Keratinocyte (primary cell): Measurements from ENCODE around the gene PLXNB1. TPM values are rescaled to one million over a fixed set of nuclear protein-coding genes. Genes with fewer than 3 reads are reported as not detected.

Source experiments
- DNase-seq: peaks from one replicate; pipeline ENCODE4 v3.0.0-alpha.2; 2011; ENCODE audit warnings: low read depth, missing footprints, low spot score
- FAIRE-seq: peaks from 2 replicates; lab custom pipeline; 2011; peaks lifted over from hg19 to GRCh38; lab: Jason Lieb, UNC
- H2AFZ ChIP-seq: 2 replicates; pipeline ENCODE4 v1.6.0; 2012; ENCODE audit warnings: low read length, control low read depth, inconsistent platforms; ENCODE audit not compliant: control insufficient read depth
- H3K27ac ChIP-seq: 2 replicates; pipeline ENCODE4 v1.5.1; 2011; ENCODE audit warnings: low read length; ENCODE audit not compliant: control insufficient read depth, insufficient read depth
- H3K27me3 ChIP-seq: 3 replicates; pipeline ENCODE4 v1.6.0; 2011; ENCODE audit warnings: low read length; ENCODE audit not compliant: control insufficient read depth, insufficient read depth; ENCODE audit errors: extremely low read depth
- H3K36me3 ChIP-seq, 2 experiments: 2 replicates in 1 of 2; 3 replicates in 1 of 2; pipeline ENCODE4 v1.5.1; 2011; ENCODE audit warnings: low read length in 2 of 2, mild to moderate bottlenecking in 1 of 2; ENCODE audit not compliant: control insufficient read depth in 2 of 2, insufficient read depth in 2 of 2; ENCODE audit errors: extremely low read depth in 1 of 2
- H3K4me1 ChIP-seq: 3 replicates; pipeline ENCODE4 v1.5.1; 2011; ENCODE audit warnings: low read length; ENCODE audit not compliant: control insufficient read depth, insufficient read depth; ENCODE audit errors: extremely low read depth
- H3K4me2 ChIP-seq: 3 replicates; pipeline ENCODE4 v1.6.0; 2011; ENCODE audit warnings: low read depth, low read length; ENCODE audit not compliant: control insufficient read depth, insufficient read depth; ENCODE audit errors: extremely low read depth
- H3K4me3 ChIP-seq, 3 experiments: fragments of 200-600 bp in 1 of 3; sonication (generic) in 1 of 3; 2 replicates in 2 of 3; 3 replicates in 1 of 3; pipeline ENCODE4 v1.5.1; 2011 to 2016; ENCODE audit warnings: low read length in 3 of 3, mild to moderate bottlenecking in 3 of 3, control low read depth in 2 of 3, inconsistent platforms in 1 of 3, low read depth in 1 of 3, mixed read lengths in 1 of 3, mixed run types in 1 of 3, moderate library complexity in 1 of 3; ENCODE audit not compliant: control insufficient read depth in 2 of 3, insufficient read depth in 2 of 3; ENCODE audit errors: extremely low read depth in 1 of 3
- H3K79me2 ChIP-seq: 2 replicates; pipeline ENCODE4 v1.6.0; 2012; ENCODE audit warnings: low read length; ENCODE audit not compliant: control insufficient read depth, insufficient read depth
- H3K9ac ChIP-seq: 3 replicates; pipeline ENCODE4 v1.6.0; 2011; ENCODE audit warnings: low read length; ENCODE audit not compliant: control insufficient read depth, insufficient read depth; ENCODE audit errors: extremely low read depth
- H3K9me1 ChIP-seq: 3 replicates; pipeline ENCODE4 v1.6.0; 2011; ENCODE audit warnings: low read length; ENCODE audit not compliant: control insufficient read depth, insufficient read depth; ENCODE audit errors: extremely low read depth
- H3K9me3 ChIP-seq: 2 replicates; pipeline ENCODE4 v1.5.1; 2012; ENCODE audit warnings: low read depth, low read length; ENCODE audit not compliant: control insufficient read depth
- H4K20me1 ChIP-seq: 3 replicates; pipeline ENCODE4 v1.6.0; 2011; ENCODE audit warnings: low read length; ENCODE audit not compliant: control insufficient read depth, insufficient read depth; ENCODE audit errors: extremely low read depth
- EZH2 ChIP-seq: IDR thresholded peaks from one replicate; pipeline ENCODE4 v1.6.1; 2012; ENCODE audit warnings: inconsistent platforms, mild to moderate bottlenecking, low read length, moderate library complexity
- dilution Hi-C: fragments of 300-500 bp; cut with MboI; formaldehyde crosslinking; loops from one replicate; pipeline ENCODE4 v1.7.0; 2020; ENCODE audit warnings: low sequenced_read_pairs; ENCODE audit not compliant: extremely low pct_ligation_motif_present
- polyA plus RNA-seq, 5 experiments: library from polyadenylated mRNA; depleted of rRNA in 3 of 5; stranded (reverse) in 3 of 5; stranded (forward) in 1 of 5; unstranded in 1 of 5; fragments of >200 nt; gene quantifications; 1 replicate in 1 of 5; 2 replicates in 3 of 5; 3 replicates in 1 of 5; pipeline versions ENCODE4 v1.2.1 to v1.2.3, GENCODE V29; 2011 to 2012; ENCODE audit warnings: missing spikeins in 2 of 5, low read depth in 1 of 5, low replicate concordance in 1 of 5
- TF ChIP-seq, protein P1 (sequence below), 3 experiments: IDR thresholded peaks in 1 of 3; conservative IDR thresholded peaks in 1 of 3; optimal IDR thresholded peaks in 1 of 3; 2 replicates in 2 of 3; 3 replicates in 1 of 3; pipeline versions ENCODE3 to v1.5.1; 2011; ENCODE audit warnings: low read length in 3 of 3, mild to moderate bottlenecking in 3 of 3, moderate library complexity in 2 of 3, control low read depth in 1 of 3, inconsistent platforms in 1 of 3; ENCODE audit not compliant: insufficient read depth in 2 of 3; ENCODE audit errors: extremely low read depth in 1 of 3

PLXNB1 gene
- polyA plus RNA-seq, 1 donor (not counting 4 experiments of a cell fraction or from before 2014, with no cell fraction given), result 83.0 TPM

DNA sequence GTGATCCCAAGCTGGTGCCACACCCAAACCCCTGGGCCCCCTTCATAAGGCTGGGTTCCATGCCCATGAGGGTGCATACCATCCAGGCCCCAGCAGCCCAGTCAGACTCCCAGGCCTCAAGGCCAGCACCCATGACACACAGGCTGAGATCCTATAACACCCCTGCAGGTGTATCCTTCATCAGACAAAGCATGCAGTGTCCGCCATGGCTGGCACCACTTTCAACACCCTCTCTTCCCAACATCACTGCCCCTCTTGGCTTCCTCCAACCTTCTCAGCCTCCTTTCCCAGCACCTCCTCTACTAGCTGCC is 6.5 kb upstream of the PLXNB1 start:
- H3K4me3 ChIP-seq, result no peak overlapping the region
- FAIRE-seq (no peak), DNase-seq (no peak)
- no peaks in the 10 kb centered on the region for H3K9me3 ChIP-seq
- no peak for TF ChIP-seq EZH2
- TF ChIP-seq, protein P1, sequence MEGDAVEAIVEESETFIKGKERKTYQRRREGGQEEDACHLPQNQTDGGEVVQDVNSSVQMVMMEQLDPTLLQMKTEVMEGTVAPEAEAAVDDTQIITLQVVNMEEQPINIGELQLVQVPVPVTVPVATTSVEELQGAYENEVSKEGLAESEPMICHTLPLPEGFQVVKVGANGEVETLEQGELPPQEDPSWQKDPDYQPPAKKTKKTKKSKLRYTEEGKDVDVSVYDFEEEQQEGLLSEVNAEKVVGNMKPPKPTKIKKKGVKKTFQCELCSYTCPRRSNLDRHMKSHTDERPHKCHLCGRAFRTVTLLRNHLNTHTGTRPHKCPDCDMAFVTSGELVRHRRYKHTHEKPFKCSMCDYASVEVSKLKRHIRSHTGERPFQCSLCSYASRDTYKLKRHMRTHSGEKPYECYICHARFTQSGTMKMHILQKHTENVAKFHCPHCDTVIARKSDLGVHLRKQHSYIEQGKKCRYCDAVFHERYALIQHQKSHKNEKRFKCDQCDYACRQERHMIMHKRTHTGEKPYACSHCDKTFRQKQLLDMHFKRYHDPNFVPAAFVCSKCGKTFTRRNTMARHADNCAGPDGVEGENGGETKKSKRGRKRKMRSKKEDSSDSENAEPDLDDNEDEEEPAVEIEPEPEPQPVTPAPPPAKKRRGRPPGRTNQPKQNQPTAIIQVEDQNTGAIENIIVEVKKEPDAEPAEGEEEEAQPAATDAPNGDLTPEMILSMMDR (optimal IDR thresholded peaks at IDR 0.05 in 1 of 3, IDR thresholded peaks at IDR 0.05 in 1 of 3, conservative IDR thresholded peaks at IDR 0.05 in 1 of 3; ENCODE audit: extremely low read depth in 1 of 3, insufficient read depth in 2 of 3, low read length in 3 of 3), result no peak
- H2AFZ ChIP-seq, result no peak overlapping the region
- H3K4me2 ChIP-seq, result no peak overlapping the region
- no peaks in the 10 kb centered on the region for H4K20me1 ChIP-seq
- H3K9me1 ChIP-seq, result no peaks in the 10 kb centered on the region
- dilution Hi-C loops, result loop anchor here (25.0 kb wide), 1 partner anchor 174 kb away; no protein-coding TSS in a partner anchor
- H3K79me2 ChIP-seq, result peaks cover 26% of the 10 kb centered on the region
- no peak overlapping the region for H3K27ac ChIP-seq
- peaks cover 52% of the 10 kb centered on the region for H3K4me1 ChIP-seq
- H3K27me3 ChIP-seq, result no peaks in the 10 kb centered on the region
- H3K36me3 ChIP-seq, result peaks cover 4 to 22% of the 10 kb centered on the region in 2 experiments
- H3K9ac ChIP-seq, result no peak overlapping the region

DNA sequence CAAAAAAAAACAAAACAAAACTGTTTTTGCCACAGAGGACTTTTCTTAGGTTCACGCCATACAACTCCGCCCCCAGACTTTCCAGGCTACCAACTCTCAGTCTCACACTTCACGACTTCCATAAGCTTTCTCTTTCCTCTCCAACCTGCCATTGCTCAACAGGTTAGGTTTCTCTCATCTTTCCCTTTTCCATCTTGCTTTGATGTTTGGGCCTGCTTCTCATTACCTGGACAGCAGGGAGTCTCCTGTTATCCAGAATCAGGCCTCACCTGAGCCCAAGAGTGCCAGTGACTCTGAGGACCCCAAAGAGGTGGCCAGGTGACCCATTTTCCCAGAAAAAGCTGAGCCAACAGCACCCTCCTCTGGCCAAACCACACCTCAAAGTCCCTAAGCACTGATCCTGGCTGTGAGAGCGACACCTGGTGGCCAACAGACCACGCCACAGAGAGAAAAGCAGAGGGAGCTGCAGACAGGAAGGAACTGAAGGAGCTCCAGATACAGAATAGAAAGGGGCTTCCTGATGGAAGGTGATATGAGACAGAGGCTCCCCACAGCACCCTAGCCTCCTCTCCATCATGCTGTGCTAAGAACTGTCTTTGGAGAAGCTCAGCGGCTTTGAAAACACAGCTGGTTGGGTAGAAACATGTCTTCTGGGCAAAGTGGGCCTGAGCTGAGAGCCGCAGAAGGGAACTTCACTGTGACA is 6.0 kb upstream of the PLXNB1 start:
- Histone ChIP-seq H3K27ac (peak overlapping the region; percentile 36), H3K9ac (no peak overlapping the region), H3K4me2 (peak overlapping the region; percentile 27), H3K4me1 (peaks cover 55% of the 10 kb centered on the region), H3K9me1 (no peaks in the 10 kb centered on the region), H3K36me3 (peaks cover 4 to 18% of the 10 kb centered on the region in 2 experiments), H3K4me3 (no peak overlapping the region), H4K20me1 (no peaks in the 10 kb centered on the region), H3K79me2 (peaks cover 22% of the 10 kb centered on the region), H2AFZ (no peak overlapping the region), H3K9me3 (no peaks in the 10 kb centered on the region), H3K27me3 (no peaks in the 10 kb centered on the region)
- no peak for DNase-seq
- FAIRE-seq, result peak; percentile 94
- dilution Hi-C loops, result loop anchor here (25.0 kb wide), 1 partner anchor 174 kb away; no protein-coding TSS in a partner anchor
- TF ChIP-seq, protein P1 (optimal IDR thresholded peaks at IDR 0.05 in 1 of 3, IDR thresholded peaks at IDR 0.05 in 1 of 3, conservative IDR thresholded peaks at IDR 0.05 in 1 of 3; ENCODE audit: extremely low read depth in 1 of 3, insufficient read depth in 2 of 3, low read length in 3 of 3), result peak in 2 of 3 experiments; percentile 99 to 100
- no peak for TF ChIP-seq EZH2
